T-helper 22 cell (primary cell): Measurements from ENCODE around the gene PCP2.
A peak's percentile ranks its signal among the peaks of the same experiment; 100 is the strongest.

Experiments used
- DNase-seq: peaks from one replicate; pipeline ENCODE4 v3.0.0-alpha.2; 2020; ENCODE audit warnings: low read depth

Gene PCP2

GRCh38 chr19:7633698-7634097, at the start of gene PCP2:
Gene PCP2 (minus strand): TSS chr19:7633719. CDS start chr19:7633457, 262 bp downstream.
- DNase-seq = no peak

- DNase-seq = no peak
These were observed 48.8 kb upstream of the PCP2 start for GRCh38 chr19:7682175-7682855.

DNA sequence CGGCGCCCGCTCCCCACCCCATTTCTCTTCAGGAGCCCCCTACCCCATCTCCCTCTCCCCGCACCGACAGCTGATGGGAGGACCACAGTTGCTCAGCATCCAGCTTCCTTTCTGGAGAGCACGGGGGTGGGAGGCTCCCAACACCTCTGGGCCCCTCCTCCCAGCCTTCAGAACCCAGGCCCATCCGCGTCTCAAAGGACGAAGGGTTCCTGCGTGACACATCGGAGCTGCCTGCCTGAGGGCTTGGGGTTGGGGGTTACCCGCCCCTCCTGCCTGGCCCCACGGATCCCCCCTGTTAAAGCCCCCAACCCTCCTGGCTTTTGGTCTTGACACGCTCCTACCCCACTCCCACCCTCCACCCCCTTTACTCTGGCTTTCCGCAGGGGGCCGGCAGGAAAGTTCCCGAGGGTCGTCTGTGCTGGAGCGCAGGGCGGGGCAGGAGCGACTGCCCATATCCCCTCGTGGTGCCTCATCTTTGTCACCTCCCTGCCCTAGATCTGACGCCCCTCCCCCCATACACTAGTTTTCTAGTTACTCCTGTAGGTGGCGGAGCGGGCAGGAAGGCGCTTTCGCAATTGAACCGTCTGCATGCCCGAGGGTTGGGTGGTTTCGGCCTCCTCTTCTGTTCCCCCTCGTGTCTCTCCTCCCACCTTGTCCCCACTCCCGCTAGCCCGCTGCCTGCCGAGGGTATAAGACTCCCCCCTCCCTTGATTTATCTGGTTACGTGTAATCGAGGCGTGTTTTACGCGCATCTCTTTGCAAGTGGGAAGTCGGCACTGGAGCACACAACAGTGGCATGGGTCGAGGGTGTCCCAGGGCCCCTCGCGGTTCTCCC, 48.0 kb upstream of the PCP2 start:
- peak; percentile 63 for DNase-seq

DNA sequence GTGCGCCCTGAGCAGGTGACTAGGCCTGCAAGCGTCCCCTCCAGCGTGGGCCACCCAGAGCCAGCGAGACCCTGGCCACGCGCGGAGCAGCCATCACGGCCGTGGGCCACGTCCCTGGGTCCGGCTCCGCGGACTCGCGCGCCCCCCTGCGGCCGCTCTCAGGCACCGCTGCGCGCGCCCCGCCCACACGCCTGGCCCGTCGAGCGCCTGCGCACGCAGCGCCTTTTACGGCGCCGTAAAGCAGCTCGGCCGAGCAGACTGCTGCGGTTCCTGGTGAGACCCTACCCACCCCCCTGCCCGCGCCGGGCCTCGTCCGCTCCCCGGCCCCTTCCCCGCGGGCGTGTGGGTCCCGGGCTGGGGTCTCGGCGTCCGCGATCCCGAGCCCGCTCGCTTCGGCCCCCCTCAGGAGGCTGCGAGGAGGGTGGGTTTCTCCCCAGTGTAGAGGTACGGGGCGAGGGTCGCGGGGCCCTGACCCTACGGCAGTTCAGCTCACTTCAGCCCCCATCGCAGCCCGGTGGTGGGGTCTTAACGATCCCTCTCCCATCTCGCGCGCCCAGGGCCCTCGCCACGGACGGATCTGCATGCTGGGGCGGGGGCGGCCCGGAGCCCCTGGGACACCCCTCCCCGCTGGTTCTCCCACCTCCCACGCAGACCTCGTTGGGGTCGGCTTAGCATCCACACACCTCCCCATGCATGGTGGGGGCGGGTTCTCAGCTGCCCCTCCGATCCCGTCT, 47.3 kb upstream of the PCP2 start, which contains the start of gene TRAPPC5:
TSS of gene TRAPPC5 (plus strand) at position 228 of the 734 bp plus-strand sequence. CDS start 1,421 bp downstream, outside the sequence.
- peak; percentile 71 for DNase-seq

DNA sequence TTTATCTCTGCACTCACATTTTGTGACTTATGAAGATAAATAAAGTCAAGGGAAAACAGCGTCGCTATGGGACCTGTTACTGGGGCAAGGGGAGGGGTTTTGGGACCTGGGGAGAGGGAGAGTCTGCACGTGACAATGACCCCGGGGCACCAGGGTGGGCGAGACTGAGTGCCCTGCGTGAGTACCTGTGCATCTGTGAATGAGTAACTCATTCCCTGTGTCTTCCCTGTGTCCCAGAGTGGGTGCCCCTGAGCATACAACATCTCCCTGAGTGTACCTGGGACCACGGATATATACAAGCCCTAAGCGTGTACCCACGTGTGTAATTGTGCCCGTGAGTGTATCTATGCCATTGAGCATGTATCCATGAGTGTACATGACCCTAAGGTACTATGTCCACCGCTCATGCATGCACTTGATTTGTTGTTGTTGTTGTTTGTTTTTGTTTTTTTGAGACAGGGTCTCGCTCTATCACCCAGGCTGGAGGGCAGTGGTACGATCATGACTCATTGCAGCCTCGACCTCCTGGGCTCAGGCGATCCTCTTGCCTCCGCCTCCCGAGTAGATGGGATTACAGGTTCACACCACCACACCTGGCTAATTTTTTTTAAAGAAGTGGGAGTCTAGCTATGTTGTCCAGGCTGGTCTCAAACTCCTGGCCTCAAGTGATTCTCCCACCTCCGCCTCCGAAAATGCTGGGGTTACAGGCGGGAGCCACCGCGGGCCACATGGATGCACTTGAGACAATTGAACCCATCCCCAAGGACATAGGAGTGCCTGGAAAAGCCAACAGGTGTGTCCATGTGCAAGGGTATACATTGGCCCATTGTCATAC, 46.5 kb upstream of the PCP2 start:
- DNase-seq = no peak

DNA sequence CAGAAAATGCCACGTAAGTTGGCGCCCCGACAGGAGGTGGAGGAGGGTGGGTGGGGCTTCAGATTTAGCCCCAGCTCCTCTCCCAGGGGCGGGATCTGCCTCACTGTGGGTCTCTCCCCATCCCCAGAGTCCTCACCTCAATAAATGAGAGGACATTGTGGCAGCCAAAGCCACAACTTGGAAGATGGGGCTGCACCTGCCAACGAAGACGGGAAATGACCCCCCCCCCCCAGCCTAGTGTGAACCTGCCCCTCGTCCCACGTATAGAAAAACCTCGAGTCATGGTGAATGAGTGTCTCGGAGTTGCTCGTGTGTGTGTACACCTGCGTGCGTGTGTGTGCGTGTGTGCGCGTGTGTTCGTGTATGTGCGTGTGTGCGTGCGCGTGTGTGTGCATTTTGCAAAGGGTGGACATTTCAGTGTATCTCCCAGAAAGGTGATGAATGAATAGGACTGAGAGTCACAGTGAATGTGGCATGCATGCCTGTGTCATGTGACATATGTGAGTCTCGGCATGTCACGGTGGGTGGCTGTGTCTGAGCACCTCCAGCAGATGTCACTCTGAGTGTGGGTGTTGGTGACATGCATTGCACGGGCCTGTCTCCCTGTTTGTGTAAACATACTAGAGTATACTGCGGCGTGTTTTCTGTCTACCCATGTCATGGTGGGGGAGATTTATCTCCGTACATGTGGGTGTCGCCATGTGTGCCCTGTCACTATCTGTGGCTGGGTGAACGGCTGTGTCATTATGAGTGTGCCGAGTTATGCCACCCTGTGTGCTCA, 45.6 kb upstream of the PCP2 start:
- peak; percentile 61 for DNase-seq

DNA sequence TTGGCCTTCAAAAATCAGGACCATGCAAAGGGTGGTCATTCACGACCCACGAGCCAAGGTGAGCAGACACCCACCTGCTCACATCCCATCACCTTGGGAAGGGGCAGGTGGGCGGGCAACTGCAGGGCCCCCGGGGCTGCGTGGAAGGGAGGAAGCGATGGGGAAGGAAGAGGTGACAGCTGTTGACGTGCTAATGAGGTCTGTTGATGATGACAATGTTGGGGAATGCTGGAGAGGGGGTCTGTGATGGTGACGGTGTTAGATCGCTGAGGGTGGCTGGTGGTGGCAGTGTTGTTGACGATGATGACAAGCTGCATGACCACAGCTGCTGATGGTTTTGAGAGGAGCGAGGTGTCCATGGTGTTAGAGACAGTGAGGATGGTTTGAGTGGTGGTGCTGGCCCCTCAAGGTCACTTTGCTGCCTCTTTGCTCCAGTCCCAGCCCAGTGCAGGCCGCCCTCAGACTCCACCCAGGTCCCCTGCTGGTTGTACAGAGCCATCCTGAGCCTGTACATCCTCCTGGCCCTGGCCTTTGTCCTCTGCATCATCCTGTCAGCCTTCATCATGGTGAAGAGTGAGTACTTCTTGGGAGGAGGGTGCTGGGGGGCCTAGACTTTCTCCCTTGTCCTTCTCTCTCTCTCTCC, 44.3 kb upstream of the PCP2 start:
- no peak for DNase-seq

DNA sequence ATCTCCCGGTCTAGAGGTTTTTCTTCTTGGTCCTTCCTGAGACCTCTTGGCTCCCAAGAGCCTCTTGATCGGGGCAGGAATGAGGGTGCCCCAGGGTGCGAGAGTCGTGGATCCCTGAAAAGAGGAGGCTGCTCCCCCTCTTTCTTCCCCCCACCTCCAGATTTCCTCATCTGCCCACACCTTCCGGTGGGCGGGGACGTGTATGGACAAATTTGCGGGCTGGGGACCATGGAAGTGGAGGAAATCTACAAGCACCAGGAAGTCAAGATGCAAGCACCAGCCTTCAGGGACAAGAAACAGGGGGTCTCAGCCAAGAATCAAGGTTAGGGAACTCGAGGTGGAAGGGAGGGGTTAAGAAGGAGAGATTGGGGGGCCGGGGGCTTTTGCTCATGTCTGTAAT, 43.3 kb upstream of the PCP2 start, which contains the start of gene MCEMP1:
TSS of gene MCEMP1 (plus strand) at position 237 of the 400 bp plus-strand sequence. CDS start at position 268, 31 bp downstream.
- no peak for DNase-seq

GRCh38 chr19:7676376-7676775, 42.9 kb upstream of the PCP2 start:
- DNase-seq = no peak

DNA sequence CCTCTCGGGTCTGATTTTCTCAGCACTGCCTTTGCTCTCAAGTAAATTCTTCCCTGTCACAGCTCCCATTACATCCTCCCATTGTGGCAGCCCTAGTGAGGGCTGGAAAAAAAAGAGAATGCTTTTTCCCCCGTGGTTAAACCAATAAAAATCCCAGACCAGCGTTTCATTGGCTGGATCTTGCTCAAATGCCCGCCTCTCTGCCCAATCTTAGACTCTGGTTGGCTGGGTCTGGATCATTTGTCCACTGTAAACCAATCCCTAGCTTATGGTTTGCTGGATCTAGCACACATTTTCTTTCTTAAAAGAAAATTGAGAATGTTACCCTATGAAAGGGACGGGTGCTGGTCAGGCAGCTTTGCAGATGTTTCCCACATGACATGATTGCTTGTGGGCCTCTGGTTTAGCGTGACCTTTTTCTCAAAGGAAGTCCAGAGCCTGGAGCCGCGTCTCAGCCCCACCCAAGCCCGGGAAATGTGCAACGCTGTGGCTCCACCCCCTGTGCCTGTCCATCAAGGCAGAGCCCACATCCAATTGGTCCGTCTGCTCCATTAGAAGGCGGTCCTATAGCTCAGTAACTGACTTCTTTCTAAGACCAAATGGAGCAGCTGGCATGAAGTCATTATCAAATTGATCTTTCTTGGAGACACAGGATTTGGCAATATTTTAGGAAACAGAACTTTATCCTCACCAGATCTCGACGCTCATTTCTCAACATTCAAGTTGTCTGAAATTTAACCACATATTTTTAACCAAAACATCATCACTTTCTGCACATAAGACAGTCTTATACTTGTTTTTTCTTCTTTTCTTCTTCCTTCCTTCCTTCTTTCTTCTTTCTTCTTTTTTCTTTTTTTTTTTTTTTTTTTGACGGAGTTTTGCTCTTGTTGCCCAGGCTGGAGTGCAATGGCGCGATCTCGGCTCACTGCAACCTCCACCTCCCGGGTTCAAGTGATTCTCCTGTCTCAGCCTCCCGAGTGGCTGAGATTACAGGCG, 40.8 kb upstream of the PCP2 start:
- no peak for DNase-seq

DNA sequence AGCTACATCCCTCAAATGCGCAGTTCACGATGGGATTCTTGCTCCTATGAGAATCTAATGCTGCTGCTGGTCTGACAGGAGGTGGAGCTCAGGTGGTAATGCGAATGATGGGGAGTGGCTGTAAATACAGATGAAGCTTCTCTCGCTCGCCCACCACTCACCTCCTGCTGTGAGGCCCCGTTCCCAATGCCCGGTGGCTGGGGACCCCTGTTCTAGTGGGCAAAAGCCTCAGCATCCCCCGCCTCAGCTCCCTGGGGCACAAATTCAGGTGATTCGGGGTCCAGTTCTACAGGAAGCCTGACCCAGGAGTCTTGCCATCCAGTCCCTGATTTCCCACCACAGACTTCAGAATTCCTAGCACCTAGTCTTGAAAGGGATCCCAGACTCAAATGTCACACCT, 39.0 kb upstream of the PCP2 start:
- no peak for DNase-seq

GRCh38 chr19:7670790-7671189, 37.3 kb upstream of the PCP2 start:
- DNase-seq = no peak

DNA sequence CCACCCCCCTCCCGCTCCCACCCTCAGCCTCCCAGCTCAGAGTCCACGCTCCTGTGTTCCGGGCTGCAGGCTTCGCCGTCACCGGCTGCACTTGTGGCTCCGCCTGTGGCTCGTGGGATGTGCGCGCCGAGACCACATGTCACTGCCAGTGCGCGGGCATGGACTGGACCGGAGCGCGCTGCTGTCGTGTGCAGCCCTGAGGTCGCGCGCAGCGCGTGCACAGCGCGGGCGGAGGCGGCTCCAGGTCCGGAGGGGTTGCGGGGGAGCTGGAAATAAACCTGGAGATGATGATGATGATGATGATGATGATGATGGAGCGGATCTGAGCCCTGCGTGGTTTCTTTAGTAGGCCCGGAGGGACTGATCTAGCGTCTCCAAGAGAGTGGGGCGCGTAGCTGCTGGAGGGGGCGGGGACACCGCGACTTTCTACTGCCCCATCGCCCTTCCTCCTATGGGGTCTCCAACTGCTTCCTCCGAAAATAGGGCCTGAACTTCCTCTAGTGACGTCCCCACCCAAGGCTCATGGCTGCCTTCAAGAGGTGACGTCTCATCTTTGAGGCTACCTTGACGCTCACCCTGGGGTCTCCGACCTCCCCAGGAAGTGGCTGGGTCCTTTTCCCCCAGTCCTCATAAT, 36.7 kb upstream of the PCP2 start:
- no peak for DNase-seq

GRCh38 chr19:7669641-7670040, 36.1 kb upstream of the PCP2 start:
- DNase-seq = no peak

- DNase-seq = no peak
These were observed 35.3 kb upstream of the PCP2 start, which contains the start of gene RETN for GRCh38 chr19:7668842-7669241. Gene RETN (plus strand): TSS chr19:7669049. CDS start chr19:7669327, 278 bp downstream.

DNA sequence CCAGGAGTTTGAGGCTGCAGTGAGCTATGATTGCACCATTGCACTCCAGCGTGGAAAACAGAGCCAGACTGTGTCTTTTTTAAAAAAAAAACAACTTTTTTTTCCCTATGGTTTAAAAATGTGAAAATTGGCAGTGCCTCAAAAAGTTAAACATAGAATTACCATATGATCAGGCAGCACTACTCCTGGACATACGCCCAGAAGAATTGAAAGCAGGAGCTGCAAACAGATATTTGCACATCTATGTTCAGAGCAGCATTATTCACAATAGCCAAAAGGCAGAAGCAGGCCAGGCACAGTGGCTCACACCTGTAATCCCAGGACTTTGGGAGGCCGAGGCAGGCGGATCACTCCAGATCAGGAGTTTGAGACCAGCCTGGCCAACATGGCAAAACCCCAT, 31.6 kb upstream of the PCP2 start:
- no peak for DNase-seq

DNA sequence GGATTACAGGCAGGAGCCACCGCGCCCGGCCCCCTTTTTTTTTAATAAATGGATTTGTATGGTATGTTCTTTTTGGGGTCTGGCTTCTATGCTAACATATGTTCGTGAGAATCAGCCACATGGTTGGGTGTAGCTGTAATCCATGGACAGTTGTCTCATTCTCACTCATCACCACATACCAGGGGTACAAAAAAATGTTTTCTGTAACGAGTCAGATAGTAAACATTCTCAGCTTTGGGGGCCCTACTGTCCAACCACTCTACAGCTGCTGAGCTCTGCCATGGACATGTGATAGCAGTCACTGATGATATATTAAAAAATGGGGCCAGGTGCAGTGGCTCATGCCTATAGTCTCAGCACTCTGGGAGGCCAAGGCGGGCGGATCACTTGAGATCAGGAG, 30.2 kb upstream of the PCP2 start:
- DNase-seq = no peak

- no peak for DNase-seq
These were observed 29.1 kb upstream of the PCP2 start for GRCh38 chr19:7662657-7663056.
